GM23338 (cell line): ENCODE results near the gene AP1AR. TPM values are rescaled to one million over a fixed set of nuclear protein-coding genes. Genes with fewer than 3 reads are reported as not detected.

Experiments used
- ATAC-seq: fragments of 200-7000 bp; cut with Tn5 transposase; 3 replicates; pipeline ENCODE4 v1.9.1; 2020
- DNase-seq: peaks from one replicate; pipeline ENCODE4 v3.0.0-alpha.2; 2015; ENCODE audit warnings: low spot score
- H2AFZ ChIP-seq: fragments of 200-600 bp; sonication (generic); 2 replicates; pipeline ENCODE4 v1.8.0; 2016; ENCODE audit warnings: antibody characterized with exemption, mild to moderate bottlenecking, moderate library complexity
- H3F3A ChIP-seq: fragments of 200-600 bp; sonication (generic); replicated peaks from 2 replicates; pipeline ENCODE4 v1.8.0; 2017; ENCODE audit warnings: antibody characterized with exemption, mixed run types, low read depth
- H3K27ac ChIP-seq: fragments of 200-600 bp; sonication (generic); 2 replicates; pipeline ENCODE4 v1.6.1; 2016; ENCODE audit warnings: low read depth
- H3K27me3 ChIP-seq: fragments of 200-600 bp; sonication (generic); 2 replicates; pipeline ENCODE4 v1.8.0; 2016; ENCODE audit warnings: mild to moderate bottlenecking, mixed run types, moderate library complexity; ENCODE audit not compliant: insufficient read depth
- H3K36me3 ChIP-seq: fragments of 200-600 bp; sonication (generic); 2 replicates; pipeline ENCODE4 v1.8.0; 2016; ENCODE audit warnings: mild to moderate bottlenecking; ENCODE audit not compliant: insufficient read depth
- H3K4me1 ChIP-seq: fragments of 200-600 bp; sonication (generic); 2 replicates; pipeline ENCODE4 v1.8.0; 2016; ENCODE audit warnings: mild to moderate bottlenecking, moderate library complexity; ENCODE audit not compliant: insufficient read depth
- H3K4me2 ChIP-seq: fragments of 200-600 bp; sonication (generic); 2 replicates; pipeline ENCODE4 v1.7.1; 2017; ENCODE audit warnings: mixed run types
- H3K4me3 ChIP-seq: fragments of 200-600 bp; sonication (generic); 2 replicates; pipeline ENCODE4 v1.6.1; 2016; ENCODE audit warnings: mixed run types
- H3K79me2 ChIP-seq: fragments of 200-600 bp; sonication (generic); replicated peaks from 2 replicates; pipeline ENCODE4 v1.8.0; 2017; ENCODE audit warnings: mild to moderate bottlenecking; ENCODE audit not compliant: insufficient read depth
- H3K9me2 ChIP-seq: fragments of 200-600 bp; sonication (generic); 2 replicates; pipeline ENCODE4 v1.8.0; 2017; ENCODE audit not compliant: insufficient read depth
- H4K20me1 ChIP-seq: fragments of 200-600 bp; sonication (generic); replicated peaks from 2 replicates; pipeline ENCODE4 v1.8.0; 2017; ENCODE audit warnings: mild to moderate bottlenecking; ENCODE audit not compliant: insufficient read depth
- H3K27ac Mint-ChIP-seq: 2 replicates; pipeline ENCODE4 v1.8.0; 2020; ENCODE audit warnings: inconsistent platforms, mild to moderate bottlenecking, moderate library complexity, mixed read lengths
- H3K27me3 Mint-ChIP-seq: 3 replicates; pipeline ENCODE4 v1.8.0; 2022; ENCODE audit warnings: low read depth, mild to moderate bottlenecking, moderate library complexity, mixed read lengths, inconsistent platforms; ENCODE audit not compliant: insufficient read depth, poor library complexity
- H3K36me3 Mint-ChIP-seq: 3 replicates; pipeline ENCODE4 v1.8.0; 2021; ENCODE audit warnings: low read depth, mild to moderate bottlenecking, inconsistent platforms, moderate library complexity, mixed read lengths
- H3K4me1 Mint-ChIP-seq: 3 replicates; pipeline ENCODE4 v1.8.0; 2020; ENCODE audit warnings: mild to moderate bottlenecking, inconsistent platforms, mixed read lengths
- H3K4me3 Mint-ChIP-seq: 3 replicates; pipeline ENCODE4 v1.8.0; 2021; ENCODE audit warnings: moderate library complexity, mild to moderate bottlenecking, inconsistent platforms, mixed read lengths
- H3K9me3 Mint-ChIP-seq: 3 replicates; pipeline ENCODE4 v1.8.0; 2020; ENCODE audit warnings: moderate library complexity, mild to moderate bottlenecking, inconsistent platforms, mixed read lengths
- CREB1 ChIP-seq: fragments of 250-450 bp; sonication (Bioruptor Pico); IDR thresholded peaks from 2 replicates; pipeline ENCODE4 v1.5.0; 2020; ENCODE audit warnings: low read depth, mild to moderate bottlenecking, moderate library complexity
- CTCF ChIP-seq, 2 experiments: fragments of 200-600 bp in 1 of 2; sonication (generic) in 1 of 2; conservative IDR thresholded peaks; 2 replicates each; pipeline versions ENCODE4 v1.5.1 to v1.6.1; 2016 to 2017; ENCODE audit warnings: antibody characterized with exemption in 2 of 2, low read depth in 2 of 2, mild to moderate bottlenecking in 2 of 2, moderate library complexity in 1 of 2
- EZH2 ChIP-seq: fragments of 200-600 bp; sonication (generic); IDR thresholded peaks from one replicate; pipeline ENCODE4 v1.8.0; 2017; ENCODE audit warnings: antibody characterized with exemption, mild to moderate bottlenecking, low read depth; ENCODE audit not compliant: unreplicated experiment
- EZH2phosphoT487 ChIP-seq: fragments of 200-600 bp; sonication (generic); IDR thresholded peaks from one replicate; pipeline ENCODE4 v1.8.1; 2018; ENCODE audit warnings: antibody characterized with exemption; ENCODE audit not compliant: unreplicated experiment
- JUNB ChIP-seq: IDR thresholded peaks from one replicate; pipeline ENCODE4 v1.6.1; 2016; ENCODE audit warnings: antibody characterized with exemption; ENCODE audit not compliant: unreplicated experiment
- NANOG ChIP-seq: IDR thresholded peaks from 2 replicates; pipeline ENCODE4 v1.6.1; 2016; ENCODE audit warnings: antibody characterized with exemption, borderline replicate concordance
- POLR2AphosphoS5 ChIP-seq: IDR thresholded peaks from 2 replicates; pipeline ENCODE4 v1.6.1; 2016; ENCODE audit warnings: antibody characterized with exemption, low read depth
- REST ChIP-seq: IDR thresholded peaks from one replicate; pipeline ENCODE4 v1.6.1; 2018; ENCODE audit warnings: antibody characterized with exemption; ENCODE audit not compliant: unreplicated experiment
- STAT1 ChIP-seq: IDR thresholded peaks from one replicate; pipeline ENCODE4 v1.6.1; 2016; ENCODE audit warnings: antibody characterized with exemption; ENCODE audit not compliant: unreplicated experiment
- polyA plus RNA-seq: library from polyadenylated mRNA; unstranded; fragments of >200 nt; fragmentation: Nextera tagmentation; extraction: Ambion mirVana; gene quantifications from 2 replicates; pipeline ENCODE4 v1.2.1, GENCODE V29; 2016
- total RNA-seq: library from RNA; depleted of rRNA; stranded (reverse); fragments of >200 nt; shearing (Covaris generic); gene quantifications from 2 replicates; pipeline ENCODE4 v1.2.3, GENCODE V29; 2014
- TF ChIP-seq, protein P1 (sequence below): IDR thresholded peaks from 2 replicates; pipeline ENCODE4 v1.6.1; 2016; ENCODE audit warnings: antibody characterized with exemption
- TF ChIP-seq, protein P2 (sequence below): fragments of 250-450 bp; sonication (Bioruptor Pico); IDR thresholded peaks from 2 replicates; pipeline ENCODE4 v1.5.0; 2020; ENCODE audit warnings: mild to moderate bottlenecking, moderate library complexity

AP1AR gene
- total and polyA plus RNA-seq, 2 experiments from 2014 or later: 17.5 to 28.0 TPM

DNA sequence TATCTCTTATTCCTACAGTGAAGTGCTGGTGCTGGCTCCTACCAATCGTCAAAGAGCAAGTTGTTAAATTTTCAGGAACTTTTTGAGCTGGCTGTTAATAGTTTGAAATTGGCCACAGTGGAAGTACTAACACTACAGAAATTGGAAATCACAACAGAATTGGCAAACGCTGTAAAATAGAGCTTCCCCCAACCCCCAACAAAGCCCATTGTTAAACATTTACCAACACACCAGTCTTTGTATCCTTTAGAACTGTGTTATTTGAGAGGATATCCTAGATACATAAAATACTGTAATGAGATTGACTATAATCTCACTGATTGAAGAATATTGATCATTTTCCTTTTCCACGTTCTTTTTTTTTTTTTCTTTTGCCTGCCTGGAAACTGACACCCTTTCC, 49.0 kb upstream of the AP1AR start (continued):
- no peak for TF ChIP-seq STAT1
- TF ChIP-seq, protein P1, sequence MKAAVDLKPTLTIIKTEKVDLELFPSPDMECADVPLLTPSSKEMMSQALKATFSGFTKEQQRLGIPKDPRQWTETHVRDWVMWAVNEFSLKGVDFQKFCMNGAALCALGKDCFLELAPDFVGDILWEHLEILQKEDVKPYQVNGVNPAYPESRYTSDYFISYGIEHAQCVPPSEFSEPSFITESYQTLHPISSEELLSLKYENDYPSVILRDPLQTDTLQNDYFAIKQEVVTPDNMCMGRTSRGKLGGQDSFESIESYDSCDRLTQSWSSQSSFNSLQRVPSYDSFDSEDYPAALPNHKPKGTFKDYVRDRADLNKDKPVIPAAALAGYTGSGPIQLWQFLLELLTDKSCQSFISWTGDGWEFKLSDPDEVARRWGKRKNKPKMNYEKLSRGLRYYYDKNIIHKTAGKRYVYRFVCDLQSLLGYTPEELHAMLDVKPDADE: no peak
- TF ChIP-seq NANOG: no peak
- TF ChIP-seq CTCF (conservative IDR thresholded peaks at IDR 0.05; ENCODE audit: low read depth in 2 of 2): no peak
- TF ChIP-seq REST: no peak
- TF ChIP-seq JUNB: no peak
- TF ChIP-seq CREB1 (CRISPR knock-in tag): no peak
- TF ChIP-seq POLR2AphosphoS5: no peak
- no peak for TF ChIP-seq EZH2phosphoT487
- no peak for TF ChIP-seq EZH2

DNA sequence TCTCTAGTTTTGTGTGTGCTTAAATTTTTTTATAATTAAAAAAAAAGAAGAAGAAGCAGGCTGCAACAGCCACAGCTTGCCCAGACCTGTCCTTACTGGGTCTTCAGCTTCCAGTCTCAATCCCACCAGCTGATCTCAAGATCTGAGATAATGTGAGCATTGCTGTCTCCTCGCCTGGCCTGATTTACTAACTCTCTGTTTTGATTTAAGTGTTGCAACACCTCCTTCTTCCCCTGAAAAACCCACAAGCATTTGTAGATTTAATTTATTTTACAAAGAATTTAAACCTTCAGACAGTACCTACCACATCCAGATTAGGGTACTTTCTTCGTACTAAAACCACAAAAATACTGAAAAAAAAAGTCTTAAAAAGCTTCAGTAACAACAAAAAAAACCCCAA, 48.3 kb upstream of the AP1AR start:
- Histone ChIP-seq H2AFZ (no peak overlapping the region), H3F3A (no peaks in the 10 kb centered on the region), H3K79me2 (no peaks in the 10 kb centered on the region), H3K4me1 (peaks cover 6% of the 10 kb centered on the region; the same call in 1 of the 2 replicates), H3K4me3 (no peak overlapping the region), H3K9me2 (no peaks in the 10 kb centered on the region; the same call in 1 of the 2 replicates), H3K36me3 (no peaks in the 10 kb centered on the region), H3K4me2 (no peak overlapping the region), H4K20me1 (no peaks in the 10 kb centered on the region), H3K27me3 (no peaks in the 10 kb centered on the region), H3K27ac (no peak overlapping the region)
- Mint-ChIP-seq H3K27ac (no peak overlapping the region), H3K9me3 (no peaks in the 10 kb centered on the region), H3K36me3 (no peaks in the 10 kb centered on the region), H3K4me3 (no peak overlapping the region), H3K27me3 (peaks cover 1% of the 10 kb centered on the region), H3K4me1 (peaks cover 8% of the 10 kb centered on the region)
- DNase-seq: no peak
- ATAC-seq: no peak
- TF ChIP-seq NANOG (no peak), CREB1 (CRISPR knock-in tag) (no peak), CTCF (conservative IDR thresholded peaks at IDR 0.05; ENCODE audit: low read depth in 2 of 2) (no peak)
- TF ChIP-seq, protein P2, sequence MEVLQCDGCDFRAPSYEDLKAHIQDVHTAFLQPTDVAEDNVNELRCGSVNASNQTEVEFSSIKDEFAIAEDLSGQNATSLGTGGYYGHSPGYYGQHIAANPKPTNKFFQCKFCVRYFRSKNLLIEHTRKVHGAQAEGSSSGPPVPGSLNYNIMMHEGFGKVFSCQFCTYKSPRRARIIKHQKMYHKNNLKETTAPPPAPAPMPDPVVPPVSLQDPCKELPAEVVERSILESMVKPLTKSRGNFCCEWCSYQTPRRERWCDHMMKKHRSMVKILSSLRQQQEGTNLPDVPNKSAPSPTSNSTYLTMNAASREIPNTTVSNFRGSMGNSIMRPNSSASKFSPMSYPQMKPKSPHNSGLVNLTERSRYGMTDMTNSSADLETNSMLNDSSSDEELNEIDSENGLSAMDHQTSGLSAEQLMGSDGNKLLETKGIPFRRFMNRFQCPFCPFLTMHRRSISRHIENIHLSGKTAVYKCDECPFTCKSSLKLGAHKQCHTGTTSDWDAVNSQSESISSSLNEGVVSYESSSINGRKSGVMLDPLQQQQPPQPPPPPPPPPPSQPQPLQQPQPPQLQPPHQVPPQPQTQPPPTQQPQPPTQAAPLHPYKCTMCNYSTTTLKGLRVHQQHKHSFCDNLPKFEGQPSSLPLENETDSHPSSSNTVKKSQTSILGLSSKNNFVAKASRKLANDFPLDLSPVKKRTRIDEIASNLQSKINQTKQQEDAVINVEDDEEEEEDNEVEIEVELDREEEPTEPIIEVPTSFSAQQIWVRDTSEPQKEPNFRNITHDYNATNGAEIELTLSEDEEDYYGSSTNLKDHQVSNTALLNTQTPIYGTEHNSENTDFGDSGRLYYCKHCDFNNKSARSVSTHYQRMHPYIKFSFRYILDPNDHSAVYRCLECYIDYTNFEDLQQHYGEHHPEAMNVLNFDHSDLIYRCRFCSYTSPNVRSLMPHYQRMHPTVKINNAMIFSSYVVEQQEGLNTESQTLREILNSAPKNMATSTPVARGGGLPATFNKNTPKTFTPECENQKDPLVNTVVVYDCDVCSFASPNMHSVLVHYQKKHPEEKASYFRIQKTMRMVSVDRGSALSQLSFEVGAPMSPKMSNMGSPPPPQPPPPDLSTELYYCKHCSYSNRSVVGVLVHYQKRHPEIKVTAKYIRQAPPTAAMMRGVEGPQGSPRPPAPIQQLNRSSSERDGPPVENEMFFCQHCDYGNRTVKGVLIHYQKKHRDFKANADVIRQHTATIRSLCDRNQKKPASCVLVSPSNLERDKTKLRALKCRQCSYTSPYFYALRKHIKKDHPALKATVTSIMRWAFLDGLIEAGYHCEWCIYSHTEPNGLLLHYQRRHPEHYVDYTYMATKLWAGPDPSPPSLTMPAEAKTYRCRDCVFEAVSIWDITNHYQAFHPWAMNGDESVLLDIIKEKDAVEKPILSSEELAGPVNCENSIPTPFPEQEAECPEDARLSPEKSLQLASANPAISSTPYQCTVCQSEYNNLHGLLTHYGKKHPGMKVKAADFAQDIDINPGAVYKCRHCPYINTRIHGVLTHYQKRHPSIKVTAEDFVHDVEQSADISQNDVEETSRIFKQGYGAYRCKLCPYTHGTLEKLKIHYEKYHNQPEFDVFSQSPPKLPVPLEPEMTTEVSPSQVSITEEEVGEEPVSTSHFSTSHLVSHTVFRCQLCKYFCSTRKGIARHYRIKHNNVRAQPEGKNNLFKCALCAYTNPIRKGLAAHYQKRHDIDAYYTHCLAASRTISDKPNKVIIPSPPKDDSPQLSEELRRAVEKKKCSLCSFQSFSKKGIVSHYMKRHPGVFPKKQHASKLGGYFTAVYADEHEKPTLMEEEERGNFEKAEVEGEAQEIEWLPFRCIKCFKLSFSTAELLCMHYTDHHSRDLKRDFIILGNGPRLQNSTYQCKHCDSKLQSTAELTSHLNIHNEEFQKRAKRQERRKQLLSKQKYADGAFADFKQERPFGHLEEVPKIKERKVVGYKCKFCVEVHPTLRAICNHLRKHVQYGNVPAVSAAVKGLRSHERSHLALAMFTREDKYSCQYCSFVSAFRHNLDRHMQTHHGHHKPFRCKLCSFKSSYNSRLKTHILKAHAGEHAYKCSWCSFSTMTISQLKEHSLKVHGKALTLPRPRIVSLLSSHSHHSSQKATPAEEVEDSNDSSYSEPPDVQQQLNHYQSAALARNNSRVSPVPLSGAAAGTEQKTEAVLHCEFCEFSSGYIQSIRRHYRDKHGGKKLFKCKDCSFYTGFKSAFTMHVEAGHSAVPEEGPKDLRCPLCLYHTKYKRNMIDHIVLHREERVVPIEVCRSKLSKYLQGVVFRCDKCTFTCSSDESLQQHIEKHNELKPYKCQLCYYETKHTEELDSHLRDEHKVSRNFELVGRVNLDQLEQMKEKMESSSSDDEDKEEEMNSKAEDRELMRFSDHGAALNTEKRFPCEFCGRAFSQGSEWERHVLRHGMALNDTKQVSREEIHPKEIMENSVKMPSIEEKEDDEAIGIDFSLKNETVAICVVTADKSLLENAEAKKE (CRISPR knock-in tag): no peak
